GM23338 (cell line): ENCODE data around the gene ASB3.
A peak's percentile ranks its signal among the peaks of the same experiment; 100 is the strongest.
"Not testable (repeated sequence)": the region's sequence is repeated elsewhere in the genome, so short reads cannot be mapped to it uniquely, and the experiment has no call there.

Experiments used
- CTCF ChIP-seq, 2 experiments: fragments of 200-600 bp in 1 of 2; sonication (generic) in 1 of 2; conservative IDR thresholded peaks; 2 replicates each; pipeline versions ENCODE4 v1.5.1 to v1.6.1; 2016 to 2017; ENCODE audit warnings: antibody characterized with exemption in 2 of 2, low read depth in 2 of 2, mild to moderate bottlenecking in 2 of 2, moderate library complexity in 1 of 2
- ETS1 ChIP-seq: IDR thresholded peaks from 2 replicates; pipeline ENCODE4 v1.6.1; 2016; ENCODE audit warnings: antibody characterized with exemption
- EZH2phosphoT487 ChIP-seq: fragments of 200-600 bp; sonication (generic); IDR thresholded peaks from one replicate; pipeline ENCODE4 v1.8.1; 2018; ENCODE audit warnings: antibody characterized with exemption; ENCODE audit not compliant: unreplicated experiment
- JUNB ChIP-seq: IDR thresholded peaks from one replicate; pipeline ENCODE4 v1.6.1; 2016; ENCODE audit warnings: antibody characterized with exemption; ENCODE audit not compliant: unreplicated experiment
- REST ChIP-seq: IDR thresholded peaks from one replicate; pipeline ENCODE4 v1.6.1; 2018; ENCODE audit warnings: antibody characterized with exemption; ENCODE audit not compliant: unreplicated experiment
- ZNF114 ChIP-seq: fragments of 250-450 bp; sonication (Bioruptor Pico); IDR thresholded peaks from 2 replicates; pipeline ENCODE4 v1.5.0; 2020; ENCODE audit warnings: mild to moderate bottlenecking, moderate library complexity
- ZNF331 ChIP-seq: fragments of 250-450 bp; sonication (Bioruptor Pico); IDR thresholded peaks from 2 replicates; pipeline ENCODE4 v1.5.0; 2020; ENCODE audit warnings: low read depth, mild to moderate bottlenecking, moderate library complexity

GRCh38 chr2:53823639-53824038 lies 36.9 kb upstream of the ASB3 start:
- TF ChIP-seq CTCF (conservative IDR thresholded peaks at IDR 0.05; ENCODE audit: low read depth in 2 of 2), result peak; percentile 63 to 65
- not testable (repeated sequence) for TF ChIP-seq JUNB; EZH2phosphoT487; ETS1; ZNF114 (CRISPR knock-in tag); ZNF331 (CRISPR knock-in tag); REST
